Natural killer cell (primary cell): ENCODE data around the gene MGMT. TPM values are rescaled to one million over a fixed set of nuclear protein-coding genes. Genes with fewer than 3 reads are reported as not detected.

Experiments
- ATAC-seq, 3 donors: fragments of 150-1000 bp in 2 of 3; fragments of 200-7000 bp in 1 of 3; cut with Tn5 transposase; 1 replicate in 1 of 3; 2 replicates in 2 of 3; pipeline ENCODE4 v1.10.0; 2021; ENCODE audit warnings: mild to moderate bottlenecking in 2 of 3, moderate library complexity in 2 of 3
- DNase-seq, 2 donors: peaks; one replicate each; pipeline versions ENCODE4 v3.0.0 to v3.0.0-alpha.2; 2013 to 2021; ENCODE audit warnings: mixed read lengths in 1 of 2
- H3K27ac ChIP-seq: one replicate; pipeline ENCODE4 v1.5.1; 2013; ENCODE audit warnings: mild to moderate bottlenecking, low read length
- H3K27me3 ChIP-seq: one replicate; pipeline ENCODE4 v1.6.1; 2013; ENCODE audit warnings: low read length; ENCODE audit not compliant: control insufficient read depth, insufficient read depth
- H3K36me3 ChIP-seq: one replicate; pipeline ENCODE4 v1.6.1; 2013; ENCODE audit warnings: low read length; ENCODE audit not compliant: control insufficient read depth, insufficient read depth
- H3K4me1 ChIP-seq: one replicate; pipeline ENCODE4 v1.6.1; 2013; ENCODE audit warnings: low read length; ENCODE audit not compliant: control insufficient read depth, insufficient read depth
- H3K4me3 ChIP-seq: one replicate; pipeline ENCODE4 v1.5.1; 2013; ENCODE audit warnings: low read length
- H3K9me3 ChIP-seq: one replicate; pipeline ENCODE4 v1.6.1; 2013; ENCODE audit warnings: low read length; ENCODE audit not compliant: control insufficient read depth, insufficient read depth
- H3K27ac Mint-ChIP-seq, 2 donors: one replicate each; pipeline ENCODE4 v1.8.0; 2022; ENCODE audit warnings: mild to moderate bottlenecking in 2 of 2, mixed read lengths in 2 of 2, moderate library complexity in 1 of 2
- H3K27me3 Mint-ChIP-seq, 2 donors: one replicate each; pipeline ENCODE4 v1.8.0; 2022; ENCODE audit warnings: low read depth in 2 of 2, mixed read lengths in 2 of 2
- H3K36me3 Mint-ChIP-seq: one replicate; pipeline ENCODE4 v1.8.0; 2022; ENCODE audit warnings: mixed read lengths
- H3K4me1 Mint-ChIP-seq, 2 donors: one replicate each; pipeline ENCODE4 v1.8.0; 2022; ENCODE audit warnings: mixed read lengths in 2 of 2
- H3K4me3 Mint-ChIP-seq: one replicate; pipeline ENCODE4 v1.8.0; 2022; ENCODE audit warnings: mild to moderate bottlenecking, moderate library complexity, mixed read lengths
- H3K9me3 Mint-ChIP-seq, 2 donors: one replicate each; pipeline ENCODE4 v1.8.0; 2022; ENCODE audit warnings: mixed read lengths in 2 of 2
- WGBS: methylation state at CpG from one replicate; pipeline ENCODE4 v1.1.7; 2013; ENCODE audit warnings: missing lambda C conversion rate; ENCODE audit not compliant: insufficient coverage; 5-methylcytosine and 5-hydroxymethylcytosine counted together
- intact Hi-C: fragments of 100-400 bp; cut with micrococcal nuclease; formaldehyde crosslinking; loops from one replicate; pipeline ENCODE4 v1.14.2; 2022
- total RNA-seq, 4 donors: library from RNA; stranded (reverse); fragments of 120-200 nt in 1 of 4; gene quantifications; one replicate each; pipeline versions ENCODE4 v1.2.3 to v1.2.4, GENCODE V29; 2013 to 2022
- TF ChIP-seq, protein P1 (sequence below): fragments of 200-600 bp; IDR thresholded peaks from one replicate; pipeline ENCODE4 v1.8.0; 2022; ENCODE audit warnings: antibody characterized with exemption

Gene MGMT
- total RNA-seq, 3 donors from 2014 or later (not counting 1 experiment from before 2014, with no cell fraction given), result 16.5 to 19.7 (median 18.8) TPM

GRCh38 chr10:129586898-129587443 lies 119.9 kb downstream of the MGMT start:
- Mint-ChIP-seq H3K36me3 (peaks cover 27% of the 10 kb centered on the region), H3K9me3 (peaks cover 6 to 16% of the 10 kb centered on the region in 2 donors), H3K4me1 (peaks cover 0 to 7% of the 10 kb centered on the region in 2 donors), H3K4me3 (no peak overlapping the region), H3K27me3 (no peaks in the 10 kb centered on the region), H3K27ac (no peak overlapping the region)
- DNase-seq (no peak), ATAC-seq (no peak)
- no peaks in the 10 kb centered on the region for H3K27me3 ChIP-seq
- no peak overlapping the region for H3K27ac ChIP-seq
- TF ChIP-seq, protein P1, sequence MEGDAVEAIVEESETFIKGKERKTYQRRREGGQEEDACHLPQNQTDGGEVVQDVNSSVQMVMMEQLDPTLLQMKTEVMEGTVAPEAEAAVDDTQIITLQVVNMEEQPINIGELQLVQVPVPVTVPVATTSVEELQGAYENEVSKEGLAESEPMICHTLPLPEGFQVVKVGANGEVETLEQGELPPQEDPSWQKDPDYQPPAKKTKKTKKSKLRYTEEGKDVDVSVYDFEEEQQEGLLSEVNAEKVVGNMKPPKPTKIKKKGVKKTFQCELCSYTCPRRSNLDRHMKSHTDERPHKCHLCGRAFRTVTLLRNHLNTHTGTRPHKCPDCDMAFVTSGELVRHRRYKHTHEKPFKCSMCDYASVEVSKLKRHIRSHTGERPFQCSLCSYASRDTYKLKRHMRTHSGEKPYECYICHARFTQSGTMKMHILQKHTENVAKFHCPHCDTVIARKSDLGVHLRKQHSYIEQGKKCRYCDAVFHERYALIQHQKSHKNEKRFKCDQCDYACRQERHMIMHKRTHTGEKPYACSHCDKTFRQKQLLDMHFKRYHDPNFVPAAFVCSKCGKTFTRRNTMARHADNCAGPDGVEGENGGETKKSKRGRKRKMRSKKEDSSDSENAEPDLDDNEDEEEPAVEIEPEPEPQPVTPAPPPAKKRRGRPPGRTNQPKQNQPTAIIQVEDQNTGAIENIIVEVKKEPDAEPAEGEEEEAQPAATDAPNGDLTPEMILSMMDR, result no peak
- H3K36me3 ChIP-seq, result no peaks in the 10 kb centered on the region
- no peaks in the 10 kb centered on the region for H3K4me1 ChIP-seq
- H3K9me3 ChIP-seq, result peaks cover 29% of the 10 kb centered on the region
- 100% methylated on average over 1 of the region's 2 CpGs for WGBS
- intact Hi-C loops, result no loop called here
- no peak overlapping the region for H3K4me3 ChIP-seq

GRCh38 chr10:129589546-129589945 lies 122.5 kb downstream of the MGMT start:
- no peaks in the 10 kb centered on the region for H3K27me3 ChIP-seq
- H3K4me1 Mint-ChIP-seq, result peaks cover 0 to 4% of the 10 kb centered on the region in 2 donors
- TF ChIP-seq, protein P1, result no peak
- H3K36me3 Mint-ChIP-seq, result peaks cover 27% of the 10 kb centered on the region
- H3K4me1 ChIP-seq, result no peaks in the 10 kb centered on the region
- no peak for DNase-seq
- no peak overlapping the region for H3K27ac ChIP-seq
- no peak overlapping the region for H3K4me3 ChIP-seq
- H3K36me3 ChIP-seq, result no peaks in the 10 kb centered on the region
- intact Hi-C loops, result no loop called here
- no peak for ATAC-seq
- H3K27me3 Mint-ChIP-seq, result no peaks in the 10 kb centered on the region
- H3K9me3 Mint-ChIP-seq, result peaks cover 6 to 18% of the 10 kb centered on the region in 2 donors
- WGBS, result 98% methylated on average over 9 of the region's 9 CpGs
- H3K27ac Mint-ChIP-seq, result no peak overlapping the region
- peaks cover 37% of the 10 kb centered on the region for H3K9me3 ChIP-seq
- H3K4me3 Mint-ChIP-seq, result no peak overlapping the region

DNA sequence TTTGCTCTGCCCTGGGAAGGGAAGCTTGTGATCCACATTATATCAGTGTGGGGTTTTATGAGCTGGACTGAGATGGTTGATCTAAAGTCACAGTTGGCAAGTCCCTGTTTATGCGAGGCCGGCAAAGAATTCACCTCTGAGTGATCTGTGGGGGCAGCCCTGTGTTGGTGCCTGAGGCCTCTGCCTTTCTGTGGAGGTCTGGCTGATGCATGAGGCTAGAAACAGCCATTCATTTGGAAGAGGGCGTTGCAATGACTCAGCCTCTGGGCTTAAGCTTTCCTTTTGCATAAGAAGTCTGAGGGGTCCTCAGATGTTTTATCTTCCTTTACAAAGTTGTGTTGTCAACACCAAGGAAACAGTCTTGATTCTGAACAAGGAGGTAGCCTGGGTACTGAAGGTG lies 126.9 kb downstream of the MGMT start:
- no peaks in the 10 kb centered on the region for H3K27me3 Mint-ChIP-seq
- Histone ChIP-seq H3K9me3 (peaks cover 24% of the 10 kb centered on the region), H3K27ac (no peak overlapping the region), H3K4me1 (no peaks in the 10 kb centered on the region), H3K27me3 (no peaks in the 10 kb centered on the region), H3K4me3 (no peak overlapping the region), H3K36me3 (no peaks in the 10 kb centered on the region)
- 92% methylated on average over 3 of the region's 3 CpGs for WGBS
- H3K4me1 Mint-ChIP-seq, result peaks cover 0 to 4% of the 10 kb centered on the region in 2 donors
- no peak overlapping the region for H3K27ac Mint-ChIP-seq
- peaks cover 0 to 2% of the 10 kb centered on the region in 2 donors for H3K9me3 Mint-ChIP-seq
- no peak for ATAC-seq
- no peak overlapping the region for H3K4me3 Mint-ChIP-seq
- TF ChIP-seq, protein P1, result no peak
- H3K36me3 Mint-ChIP-seq, result no peaks in the 10 kb centered on the region
- intact Hi-C loops, result no loop called here
- DNase-seq, result no peak

- H3K4me3 ChIP-seq, result no peak overlapping the region
- intact Hi-C loops, result no loop called here
- TF ChIP-seq, protein P1, result no peak
- H3K36me3 ChIP-seq, result no peaks in the 10 kb centered on the region
- Mint-ChIP-seq H3K4me1 (peaks cover 0 to 4% of the 10 kb centered on the region in 2 donors), H3K9me3 (peaks cover 0 to 2% of the 10 kb centered on the region in 2 donors), H3K27me3 (no peaks in the 10 kb centered on the region), H3K36me3 (no peaks in the 10 kb centered on the region), H3K27ac (no peak overlapping the region), H3K4me3 (no peak overlapping the region)
- no peak overlapping the region for H3K27ac ChIP-seq
- H3K27me3 ChIP-seq, result no peaks in the 10 kb centered on the region
- no peaks in the 10 kb centered on the region for H3K4me1 ChIP-seq
- DNase-seq, result no peak
- H3K9me3 ChIP-seq, result peaks cover 19% of the 10 kb centered on the region
- 97% methylated on average over 15 of the region's 15 CpGs for WGBS
- no peak for ATAC-seq
Measured at GRCh38 chr10:129594811-129595210, 127.8 kb downstream of the MGMT start.
